GM04503 (cell line): ENCODE results near the gene SASH3.

ENCODE experiments used
- DNase-seq: peaks from one replicate; pipeline ENCODE4 v3.0.0-alpha.2; 2012; ENCODE audit warnings: low read depth

Gene SASH3

DNA sequence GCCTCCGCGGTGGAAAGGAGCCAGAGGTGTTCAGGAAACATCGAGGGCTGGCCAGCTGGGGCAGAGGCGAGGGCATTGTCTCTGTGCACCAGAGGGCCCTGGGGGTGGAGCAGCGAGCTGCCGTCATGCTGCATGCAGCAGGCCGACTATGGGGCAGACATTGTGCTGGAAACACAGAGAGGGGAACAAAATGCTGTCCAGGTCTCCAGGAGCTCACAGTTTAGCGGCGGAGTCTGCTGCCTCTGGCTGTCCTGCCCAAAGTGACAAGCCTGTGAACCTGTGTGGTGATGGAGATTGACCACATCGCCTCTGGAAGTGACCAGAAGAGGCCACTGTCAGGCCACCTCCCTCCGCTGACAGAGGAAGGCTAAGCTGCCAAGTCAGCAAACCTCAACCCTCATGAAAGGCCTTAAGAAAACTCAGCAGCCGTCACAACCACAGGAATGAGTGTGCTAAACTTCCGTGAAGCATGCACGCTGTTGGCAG lies 20.1 kb upstream of the SASH3 start:
- peak; percentile 44 for DNase-seq

DNA sequence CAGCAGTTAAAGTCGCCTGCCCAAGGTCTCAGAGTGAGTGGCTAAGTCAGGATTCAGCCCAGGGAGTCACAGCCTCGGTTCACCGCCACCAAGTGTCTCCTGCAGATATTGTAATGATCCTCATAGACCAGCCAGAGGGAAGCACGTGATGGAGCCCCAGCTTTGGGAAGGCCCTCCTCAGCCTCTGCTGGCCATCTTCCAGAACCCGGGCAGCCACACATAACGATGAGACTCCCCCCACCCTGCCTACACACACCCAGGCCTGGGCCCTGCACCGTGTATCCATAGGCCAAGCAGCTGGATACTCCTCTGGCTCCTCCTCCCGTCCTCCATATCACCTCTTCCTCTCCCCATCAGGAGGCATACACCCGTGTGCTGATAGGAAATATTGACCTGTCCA lies 19.6 kb upstream of the SASH3 start:
- no peak for DNase-seq

DNA sequence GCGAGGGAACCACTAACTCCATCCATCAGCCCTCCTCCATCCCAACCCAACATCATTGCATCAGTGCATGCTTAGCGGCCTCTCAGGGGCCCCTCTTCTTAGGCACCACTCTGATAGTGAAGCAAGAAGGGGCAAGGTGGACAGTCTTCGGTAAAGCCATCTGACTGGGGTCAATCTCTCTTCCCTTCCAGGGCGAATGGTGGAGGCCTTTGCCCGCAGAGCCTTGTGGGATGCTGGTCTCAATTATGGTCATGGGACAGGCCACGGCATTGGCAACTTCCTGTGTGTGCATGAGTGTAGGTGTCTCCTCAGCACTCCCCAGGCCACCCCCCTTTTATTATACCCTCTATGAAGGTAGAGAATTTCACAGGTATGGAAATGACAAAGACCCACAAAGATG lies 18.8 kb upstream of the SASH3 start:
- no peak for DNase-seq

- no peak for DNase-seq
Observed at GRCh38 chrX:129761596-129761995, 18.2 kb upstream of the SASH3 start.

GRCh38 chrX:129762448-129762847 lies 17.3 kb upstream of the SASH3 start:
- no peak for DNase-seq

DNA sequence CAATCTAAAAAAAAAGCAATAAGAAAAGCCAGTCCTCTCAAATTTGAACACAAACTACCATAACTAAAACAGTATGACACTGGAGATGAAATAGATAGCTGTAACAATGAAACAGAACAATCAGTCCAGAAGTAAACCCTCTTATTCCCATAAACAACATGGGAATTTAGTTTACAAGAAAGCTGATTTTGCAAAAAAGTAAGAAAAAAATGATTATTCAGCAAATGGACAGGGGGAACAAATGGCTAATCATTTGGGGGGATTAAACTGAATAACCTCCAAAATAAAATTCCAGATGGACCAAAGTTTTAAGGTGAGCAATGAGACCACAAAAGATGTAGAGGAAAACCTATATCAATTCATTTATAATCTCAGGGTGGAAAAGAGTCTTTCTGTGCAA lies 16.1 kb upstream of the SASH3 start:
- DNase-seq: no peak

GRCh38 chrX:129768186-129768585 lies 11.6 kb upstream of the SASH3 start:
- DNase-seq: no peak

DNA sequence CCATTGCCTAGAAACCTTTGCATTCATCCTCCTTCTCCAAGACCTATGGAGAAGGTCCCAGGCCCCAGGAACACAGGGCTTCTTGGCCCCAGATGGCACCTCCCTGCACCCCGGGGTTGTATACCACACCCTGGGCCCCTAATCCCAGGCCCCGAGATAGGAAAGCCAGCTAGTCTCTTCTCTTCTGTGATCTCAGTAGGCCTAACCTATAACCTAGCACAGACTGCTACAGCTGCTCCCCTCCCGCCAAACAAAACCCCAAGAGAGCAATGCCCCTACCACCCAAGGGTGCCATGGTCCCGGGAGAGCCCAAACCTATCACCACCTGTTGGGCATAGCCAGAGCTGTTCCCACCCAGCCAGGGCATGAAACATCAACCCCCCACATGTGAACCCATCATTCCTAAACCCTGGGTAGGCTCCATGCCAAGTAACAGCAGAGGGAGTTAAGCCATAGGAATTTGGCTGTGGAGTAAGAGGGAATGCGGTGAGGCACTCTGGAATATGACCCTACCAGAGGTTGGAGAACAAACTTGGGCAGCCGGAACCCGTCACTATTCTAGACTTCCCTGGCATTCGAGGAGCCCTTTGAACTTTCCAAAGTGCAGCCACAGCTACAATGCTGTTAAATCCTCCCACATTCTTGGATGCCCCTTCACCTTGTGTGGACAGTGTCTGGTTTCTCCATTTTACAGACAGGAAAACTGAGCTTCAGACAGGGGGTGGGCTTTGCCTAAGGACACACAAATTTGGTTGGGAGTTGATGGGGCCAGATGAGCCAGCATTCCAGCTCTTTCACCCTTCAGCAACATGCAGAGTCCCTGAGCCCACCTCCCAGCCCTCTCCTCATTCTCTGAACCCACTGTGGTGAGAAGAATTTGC lies 10.9 kb upstream of the SASH3 start:
- DNase-seq: no peak

DNA sequence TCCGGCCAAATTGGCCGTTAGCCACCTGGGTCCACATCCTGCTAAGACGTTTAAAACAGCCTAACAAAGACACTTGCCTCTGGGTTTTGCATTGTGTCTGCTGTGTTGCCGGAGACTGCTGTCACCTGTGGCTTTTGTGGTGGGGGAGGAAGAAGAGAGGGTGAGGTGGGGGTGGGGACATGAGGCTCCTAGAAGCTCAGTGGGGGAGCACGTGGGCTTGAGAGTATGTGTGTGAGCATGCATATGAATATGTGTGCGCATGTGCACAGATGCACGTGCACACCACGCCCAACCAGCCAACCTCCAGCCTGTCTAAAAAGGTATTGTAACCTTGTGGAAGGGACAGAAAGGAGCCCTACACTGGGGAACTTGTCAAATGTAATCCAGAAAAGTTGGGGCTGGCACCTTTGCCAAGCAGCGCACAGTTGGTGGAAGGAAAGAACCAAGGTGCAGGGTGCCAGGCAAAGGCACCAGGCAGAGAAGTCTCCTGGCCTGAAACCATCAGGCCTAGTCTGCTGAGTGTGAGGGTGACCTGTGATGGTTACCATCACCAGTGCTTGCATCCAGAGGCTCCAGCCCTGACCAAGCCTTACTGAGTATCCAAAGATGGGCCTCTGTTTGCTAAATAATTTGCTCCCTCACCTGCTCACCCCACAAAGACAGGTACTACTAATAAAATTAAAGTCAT lies 10.1 kb upstream of the SASH3 start:
- no peak for DNase-seq

DNA sequence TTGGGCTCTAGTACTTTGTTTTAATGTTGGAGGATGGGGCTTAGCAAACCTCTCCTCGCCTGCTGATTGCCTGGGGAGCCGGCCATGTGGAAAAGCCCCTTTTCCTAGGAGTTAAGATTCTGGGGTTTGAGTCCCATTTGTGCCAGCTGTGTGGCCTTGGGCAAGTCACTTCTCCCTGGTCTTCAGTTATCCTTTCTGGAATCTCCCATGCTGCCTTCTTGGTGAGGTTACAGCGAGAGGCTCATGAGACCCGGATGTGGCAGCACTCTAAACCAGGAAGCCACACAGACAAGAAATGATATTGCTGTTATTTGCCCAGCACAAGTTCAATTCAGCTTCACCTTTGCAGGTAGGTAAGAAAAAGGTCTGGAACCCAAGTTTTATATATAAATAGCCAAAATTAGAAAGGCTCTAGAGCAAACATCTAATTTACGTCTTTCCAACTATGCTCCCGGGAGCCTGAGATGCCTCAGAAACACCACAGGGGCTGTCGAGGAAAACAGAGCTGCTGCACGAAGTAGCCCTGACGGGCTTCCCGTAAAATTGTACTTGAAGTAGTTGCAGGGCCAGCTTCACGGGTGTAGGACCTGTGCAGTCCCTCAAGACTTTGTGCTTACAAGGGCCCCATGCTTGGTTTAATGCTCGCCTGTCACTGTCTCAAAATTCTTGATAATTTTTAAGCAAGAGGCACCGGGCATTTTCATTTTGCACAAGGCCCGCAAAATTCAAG lies 8.3 kb upstream of the SASH3 start:
- no peak for DNase-seq

- no peak for DNase-seq
Observed at GRCh38 chrX:129772796-129773431, 6.8 kb upstream of the SASH3 start.

- no peak for DNase-seq
Observed at GRCh38 chrX:129773649-129774458, 5.9 kb upstream of the SASH3 start.

- DNase-seq: no peak
Observed at GRCh38 chrX:129777218-129778030, 2.3 kb upstream of the SASH3 start.

- no peak for DNase-seq
Observed at GRCh38 chrX:129779086-129779672, 570 bp upstream of the SASH3 start.

DNA sequence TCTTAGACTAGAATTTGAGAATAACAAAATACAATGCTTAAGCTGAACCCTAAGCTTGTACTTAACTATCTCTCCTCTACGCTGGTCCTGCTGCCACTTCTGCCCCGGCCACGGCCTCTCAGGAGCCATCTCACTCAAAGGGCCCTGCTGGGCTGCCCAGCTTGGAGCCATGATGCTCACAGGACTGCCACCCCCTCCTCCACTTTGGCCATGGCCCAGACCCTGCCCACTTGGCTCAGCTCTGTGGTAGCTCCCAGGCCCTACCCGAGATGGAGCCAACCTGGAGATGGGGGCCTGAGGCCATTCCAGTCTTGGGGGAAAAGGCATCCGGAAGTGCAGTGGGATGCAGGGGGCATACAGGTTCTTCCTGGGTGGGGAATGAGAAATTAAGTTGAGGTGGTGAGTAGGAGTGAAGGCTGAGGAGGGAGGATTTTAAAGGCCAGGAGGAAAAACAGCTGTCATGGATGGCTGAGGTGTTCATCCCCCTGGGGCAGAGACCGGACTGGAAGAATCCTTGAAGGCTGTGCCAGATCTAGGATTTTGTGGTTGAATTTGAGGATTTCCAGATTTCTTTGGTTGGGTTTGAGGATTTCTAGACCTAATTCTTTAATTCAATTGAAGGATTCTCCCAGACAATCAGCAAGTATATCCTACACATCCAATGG lies 824 bp downstream of the SASH3 start:
- DNase-seq: no peak

DNA sequence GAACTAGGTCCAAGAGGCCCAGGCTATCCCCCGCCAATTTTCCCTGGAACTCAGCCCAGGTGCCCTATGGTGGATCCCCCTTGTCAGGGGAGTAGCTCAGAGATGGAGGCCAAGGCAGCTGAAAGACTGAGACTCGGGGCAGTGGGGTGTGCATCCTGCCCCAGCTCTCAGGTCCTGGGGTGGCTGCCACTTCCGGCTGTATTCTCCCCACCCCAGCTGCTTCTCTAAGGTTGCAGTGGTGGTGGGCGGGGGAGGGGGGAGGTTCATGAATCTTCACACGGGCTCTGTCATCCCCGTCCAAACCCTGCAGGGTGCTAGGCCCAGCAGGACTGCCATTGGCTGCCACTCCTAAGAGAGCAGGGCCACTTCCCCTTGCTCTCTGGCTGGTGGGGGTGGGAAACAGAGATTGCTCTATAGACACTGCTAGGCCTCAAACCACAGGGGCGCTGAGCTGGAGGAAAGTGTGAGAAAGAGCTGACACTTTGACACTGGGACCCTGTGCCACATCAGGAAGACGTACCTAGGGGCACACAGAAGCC lies 1.5 kb downstream of the SASH3 start:
- DNase-seq: no peak

- DNase-seq: no peak
Observed at GRCh38 chrX:129781680-129782495, 2.1 kb downstream of the SASH3 start.

DNA sequence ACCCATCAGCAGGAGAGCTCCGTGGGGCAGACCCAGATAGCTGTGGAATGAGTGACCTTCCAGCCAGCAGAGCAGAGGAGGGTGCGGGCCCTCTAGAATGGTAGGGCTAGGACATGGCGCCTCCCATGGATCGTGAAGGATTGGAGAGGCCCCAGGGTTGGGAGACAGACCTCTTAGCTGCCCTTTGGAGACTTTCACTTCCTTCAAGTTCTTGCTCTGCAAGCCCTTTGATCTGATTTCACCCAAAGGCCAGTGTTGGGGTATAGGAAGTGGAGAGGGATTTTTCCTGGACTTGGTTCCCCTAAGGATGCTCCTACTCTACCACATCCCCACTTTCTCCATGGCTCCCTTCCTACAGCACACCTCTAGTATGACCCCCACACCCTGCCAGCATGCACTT lies 3.0 kb downstream of the SASH3 start:
- no peak for DNase-seq
